Measurements from ENCODE around the gene CDT1. TPM values are rescaled to one million over a fixed set of nuclear protein-coding genes. Genes with fewer than 3 reads are reported as not detected.

The CDT1 gene
- total RNA-seq, 1 experiment from 2014 or later = 160 TPM

- Histone ChIP-seq H3K9me3 (ENCODE audit: control insufficient read depth in 1 of 2, insufficient read depth in 1 of 2, low read depth in 1 of 2, low read length in 2 of 2) (no peaks in the 10 kb centered on the region), H4K20me1 (ENCODE audit: insufficient read depth) (peaks cover 16% of the 10 kb centered on the region; the same call in 1 of the 2 replicates), H3K9me2 (ENCODE audit: insufficient read depth) (no peaks in the 10 kb centered on the region), H3K4me2 (ENCODE audit: low read length) (no peak overlapping the region), H3K4me1 (ENCODE audit: control insufficient read depth in 1 of 2, insufficient read depth in 2 of 2, low read length in 2 of 2) (peaks cover 3 to 37% of the 10 kb centered on the region in 2 experiments; a peak in 3 of 4 replicates), H3K4me3 (replicated peaks in 1 of 2; ENCODE audit: low read depth in 1 of 2, low read length in 2 of 2) (no peak overlapping the region), H3K79me2 (ENCODE audit: insufficient read depth, low read length) (peaks cover 98% of the 10 kb centered on the region), H3K9ac (ENCODE audit: low read length) (no peak overlapping the region), H3K36me3 (ENCODE audit: control insufficient read depth in 1 of 2, insufficient read depth in 2 of 2, low read length in 2 of 2) (peaks cover 2 to 3% of the 10 kb centered on the region in 2 experiments; a peak in 1 of 4 replicates), H3K27me3 (ENCODE audit: insufficient read depth, low read length) (no peaks in the 10 kb centered on the region), H2AFZ (ENCODE audit: low read depth, low read length, poor library complexity, severe bottlenecking) (no peak overlapping the region), H3K27ac (ENCODE audit: low read depth, low read length) (no peak overlapping the region)
- no peak for TF ChIP-seq POLR2A (IDR thresholded peaks at IDR 0.05; ENCODE audit: borderline replicate concordance, extremely low read depth, insufficient read depth, insufficient read length)
- TF ChIP-seq ELF1 (IDR thresholded peaks at IDR 0.05; ENCODE audit: borderline replicate concordance, low read depth) = no peak
- TF ChIP-seq EZH2 (IDR thresholded peaks at IDR 0.05) = no peak
- TF ChIP-seq EGR1 (IDR thresholded peaks at IDR 0.05; ENCODE audit: low read depth) = no peak
- TF ChIP-seq SP1 (IDR thresholded peaks at IDR 0.05; ENCODE audit: low read depth) = no peak
- no peak for TF ChIP-seq ZFX (IDR thresholded peaks at IDR 0.05)
- TF ChIP-seq CEBPB (IDR thresholded peaks at IDR 0.05; ENCODE audit: low read depth) = no peak
- TF ChIP-seq EZH2phosphoT487 (IDR thresholded peaks at IDR 0.05; ENCODE audit: borderline replicate concordance) = no peak
- ATAC-seq (no peak), DNase-seq (ENCODE audit: low read depth, low spot score) (no peak)
- CTCF ChIA-PET = interaction anchor here (1.2 kb wide), 1 partner anchor 21 kb away, joined by 6 read pairs; no protein-coding TSS in a partner anchor
- POLR2A ChIA-PET = no interaction called here
- RAD21 ChIA-PET (ENCODE audit: low non-redundant PET in 1 of 2, low total read pairs in 2 of 2, uncharacterized antibody in 2 of 2, unreplicated experiment in 2 of 2) = no interaction called here
- no TSS peak for BruUV-seq (replicated peaks)
- intact Hi-C loops (cut with micrococcal nuclease) = no loop called here
Observed at GRCh38 chr16:88758227-88758943, 45.2 kb upstream of the CDT1 start.

GRCh38 chr16:88758944-88759244 lies 44.7 kb upstream of the CDT1 start:
- peaks cover 2 to 8% of the 10 kb centered on the region in 2 experiments; a peak in 1 of 4 replicates for H3K36me3 ChIP-seq (ENCODE audit: control insufficient read depth in 1 of 2, insufficient read depth in 2 of 2, low read length in 2 of 2)
- TF ChIP-seq JUND (IDR thresholded peaks at IDR 0.05) = no peak
- no peak for TF ChIP-seq ZNF274 (IDR thresholded peaks at IDR 0.05; ENCODE audit: low read depth, low read length)
- no peak for TF ChIP-seq POLR2AphosphoS5 (IDR thresholded peaks at IDR 0.05; ENCODE audit: low read depth, low read length)
- TF ChIP-seq ZFX (IDR thresholded peaks at IDR 0.05) = no peak
- no peak for TF ChIP-seq EGR1 (IDR thresholded peaks at IDR 0.05; ENCODE audit: low read depth)
- TF ChIP-seq EZH2 (IDR thresholded peaks at IDR 0.05) = no peak
- TF ChIP-seq CBX3 (IDR thresholded peaks at IDR 0.05; ENCODE audit: low read depth) = no peak
- no peak for TF ChIP-seq YY1 (IDR thresholded peaks at IDR 0.05; ENCODE audit: extremely low read depth, insufficient replicate concordance, low read depth, low read length)
- no peak for TF ChIP-seq TCF7L2 (IDR thresholded peaks at IDR 0.05; ENCODE audit: borderline replicate concordance, extremely low read depth, insufficient read depth, insufficient read length)
- TF ChIP-seq CTCF (IDR thresholded peaks at IDR 0.05 in 2 of 3, conservative IDR thresholded peaks at IDR 0.05 in 1 of 3; ENCODE audit: borderline replicate concordance in 1 of 3, insufficient read depth in 1 of 3, low read depth in 2 of 3, low read length in 2 of 3) = no peak
- no peak for TF ChIP-seq REST (IDR thresholded peaks at IDR 0.05; ENCODE audit: low read depth)
- peaks cover 8 to 42% of the 10 kb centered on the region in 2 experiments; a peak in 3 of 4 replicates for H3K4me1 ChIP-seq (ENCODE audit: control insufficient read depth in 1 of 2, insufficient read depth in 2 of 2, low read length in 2 of 2)
- H3K9me2 ChIP-seq (ENCODE audit: insufficient read depth) = no peaks in the 10 kb centered on the region
- CTCF ChIA-PET = interaction anchor here (1.0 kb wide), 1 partner anchor 13 kb away, joined by 3 read pairs; no protein-coding TSS in a partner anchor
- H2AFZ ChIP-seq (ENCODE audit: low read depth, low read length, poor library complexity, severe bottlenecking) = no peak overlapping the region
- intact Hi-C loops (cut with micrococcal nuclease) = no loop called here
- no peaks in the 10 kb centered on the region for H3K9me3 ChIP-seq (ENCODE audit: control insufficient read depth in 1 of 2, insufficient read depth in 1 of 2, low read depth in 1 of 2, low read length in 2 of 2)
- RAD21 ChIA-PET (ENCODE audit: low non-redundant PET in 1 of 2, low total read pairs in 2 of 2, uncharacterized antibody in 2 of 2, unreplicated experiment in 2 of 2) = no interaction called here
- no peak overlapping the region for H3K4me2 ChIP-seq (ENCODE audit: low read length)
- H3K4me3 ChIP-seq (replicated peaks in 1 of 2; ENCODE audit: low read depth in 1 of 2, low read length in 2 of 2) = no peak overlapping the region
- POLR2A ChIA-PET = no interaction called here
- no peak overlapping the region for H3K27ac ChIP-seq (ENCODE audit: low read depth, low read length)
- DNase-seq (ENCODE audit: low read depth, low spot score) = no peak
- H4K20me1 ChIP-seq (ENCODE audit: insufficient read depth) = peaks cover 16% of the 10 kb centered on the region; the same call in 1 of the 2 replicates
- no TSS peak for BruUV-seq (replicated peaks)
- H3K27me3 ChIP-seq (ENCODE audit: insufficient read depth, low read length) = no peaks in the 10 kb centered on the region
- peaks cover 98% of the 10 kb centered on the region for H3K79me2 ChIP-seq (ENCODE audit: insufficient read depth, low read length)
- no peak for ATAC-seq
- H3K9ac ChIP-seq (ENCODE audit: low read length) = no peak overlapping the region
